WERI-Rb-1 (cell line): Measurements from ENCODE around the gene DOCK10.

ENCODE experiments used
- DNase-seq: peaks from one replicate; pipeline ENCODE4 v3.0.0-alpha.2; 2020
- H3K27ac ChIP-seq: fragments of 250-450 bp; sonication (Bioruptor Pico); 2 replicates; pipeline ENCODE4 v1.5.1; 2020; ENCODE audit warnings: mild to moderate bottlenecking, moderate library complexity
- H3K27me3 ChIP-seq: fragments of 250-450 bp; sonication (Bioruptor Pico); 2 replicates; pipeline ENCODE4 v1.5.1; 2021; ENCODE audit warnings: mild to moderate bottlenecking, low read depth, moderate library complexity; ENCODE audit not compliant: insufficient read depth, severe bottlenecking
- H3K36me3 ChIP-seq: fragments of 250-450 bp; sonication (Bioruptor Pico); 2 replicates; pipeline ENCODE4 v1.5.1; 2020; ENCODE audit warnings: mild to moderate bottlenecking, moderate library complexity
- H3K4me3 ChIP-seq: 2 replicates; pipeline ENCODE4 v1.5.1; 2011; ENCODE audit warnings: low read depth, mild to moderate bottlenecking, control low read depth, low read length
- H3K9me3 ChIP-seq: fragments of 250-450 bp; sonication (Bioruptor Pico); 2 replicates; pipeline ENCODE4 v1.5.1; 2021; ENCODE audit warnings: mild to moderate bottlenecking, moderate library complexity; ENCODE audit not compliant: severe bottlenecking
- TF ChIP-seq, protein P1 (sequence below): IDR thresholded peaks from 2 replicates; pipeline ENCODE4 v1.5.1; 2011; ENCODE audit warnings: low read depth, mild to moderate bottlenecking, control low read depth, inconsistent platforms, low read length

Gene DOCK10

DNA sequence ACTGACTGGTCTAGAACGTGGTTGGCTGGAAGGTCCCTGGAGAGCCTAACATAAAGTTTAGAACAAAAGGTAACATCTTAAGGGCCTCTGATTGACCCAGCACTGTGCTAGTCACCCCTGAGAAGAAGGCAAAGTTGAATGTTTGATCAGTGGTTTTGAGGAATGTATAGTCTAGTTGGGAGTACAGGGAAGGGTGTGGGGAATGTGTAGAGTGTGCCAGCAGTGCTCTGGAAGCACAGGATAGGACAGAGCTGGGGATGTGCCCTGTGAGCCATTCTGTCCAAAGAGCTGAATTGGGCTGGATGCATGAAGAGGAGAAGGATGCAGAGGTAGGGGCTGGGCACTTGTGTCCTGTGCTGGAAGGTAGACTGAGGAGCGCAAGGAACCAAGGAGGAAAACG, 41.0 kb upstream of the DOCK10 start:
- Histone ChIP-seq H3K36me3 (no peaks in the 10 kb centered on the region), H3K4me3 (no peak overlapping the region), H3K27me3 (no peaks in the 10 kb centered on the region), H3K9me3 (no peaks in the 10 kb centered on the region), H3K27ac (no peak overlapping the region)
- no peak for DNase-seq
- TF ChIP-seq, protein P1, sequence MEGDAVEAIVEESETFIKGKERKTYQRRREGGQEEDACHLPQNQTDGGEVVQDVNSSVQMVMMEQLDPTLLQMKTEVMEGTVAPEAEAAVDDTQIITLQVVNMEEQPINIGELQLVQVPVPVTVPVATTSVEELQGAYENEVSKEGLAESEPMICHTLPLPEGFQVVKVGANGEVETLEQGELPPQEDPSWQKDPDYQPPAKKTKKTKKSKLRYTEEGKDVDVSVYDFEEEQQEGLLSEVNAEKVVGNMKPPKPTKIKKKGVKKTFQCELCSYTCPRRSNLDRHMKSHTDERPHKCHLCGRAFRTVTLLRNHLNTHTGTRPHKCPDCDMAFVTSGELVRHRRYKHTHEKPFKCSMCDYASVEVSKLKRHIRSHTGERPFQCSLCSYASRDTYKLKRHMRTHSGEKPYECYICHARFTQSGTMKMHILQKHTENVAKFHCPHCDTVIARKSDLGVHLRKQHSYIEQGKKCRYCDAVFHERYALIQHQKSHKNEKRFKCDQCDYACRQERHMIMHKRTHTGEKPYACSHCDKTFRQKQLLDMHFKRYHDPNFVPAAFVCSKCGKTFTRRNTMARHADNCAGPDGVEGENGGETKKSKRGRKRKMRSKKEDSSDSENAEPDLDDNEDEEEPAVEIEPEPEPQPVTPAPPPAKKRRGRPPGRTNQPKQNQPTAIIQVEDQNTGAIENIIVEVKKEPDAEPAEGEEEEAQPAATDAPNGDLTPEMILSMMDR = no peak

- no peak overlapping the region for H3K4me3 ChIP-seq
- no peak overlapping the region for H3K27ac ChIP-seq
- no peaks in the 10 kb centered on the region for H3K27me3 ChIP-seq
- no peak for DNase-seq
- no peaks in the 10 kb centered on the region for H3K36me3 ChIP-seq
- TF ChIP-seq, protein P1 = no peak
- no peaks in the 10 kb centered on the region for H3K9me3 ChIP-seq
Observed at GRCh38 chr2:225076125-225076524, 33.9 kb upstream of the DOCK10 start.

- no peaks in the 10 kb centered on the region for H3K9me3 ChIP-seq
- H3K27me3 ChIP-seq = no peaks in the 10 kb centered on the region
- no peak overlapping the region for H3K4me3 ChIP-seq
- DNase-seq = no peak
- TF ChIP-seq, protein P1 = no peak
- no peak overlapping the region for H3K27ac ChIP-seq
- H3K36me3 ChIP-seq = no peaks in the 10 kb centered on the region
Observed at GRCh38 chr2:225074919-225075681, 32.8 kb upstream of the DOCK10 start.

GRCh38 chr2:225074366-225074765, 32.1 kb upstream of the DOCK10 start:
- Histone ChIP-seq H3K27ac (no peak overlapping the region), H3K4me3 (no peak overlapping the region), H3K27me3 (no peaks in the 10 kb centered on the region), H3K36me3 (no peaks in the 10 kb centered on the region), H3K9me3 (no peaks in the 10 kb centered on the region)
- TF ChIP-seq, protein P1 = no peak
- DNase-seq = no peak

GRCh38 chr2:225073198-225073597, 30.9 kb upstream of the DOCK10 start:
- Histone ChIP-seq H3K27ac (no peak overlapping the region), H3K9me3 (no peaks in the 10 kb centered on the region), H3K4me3 (no peak overlapping the region), H3K27me3 (no peaks in the 10 kb centered on the region), H3K36me3 (no peaks in the 10 kb centered on the region)
- TF ChIP-seq, protein P1 = no peak
- DNase-seq = no peak

DNA sequence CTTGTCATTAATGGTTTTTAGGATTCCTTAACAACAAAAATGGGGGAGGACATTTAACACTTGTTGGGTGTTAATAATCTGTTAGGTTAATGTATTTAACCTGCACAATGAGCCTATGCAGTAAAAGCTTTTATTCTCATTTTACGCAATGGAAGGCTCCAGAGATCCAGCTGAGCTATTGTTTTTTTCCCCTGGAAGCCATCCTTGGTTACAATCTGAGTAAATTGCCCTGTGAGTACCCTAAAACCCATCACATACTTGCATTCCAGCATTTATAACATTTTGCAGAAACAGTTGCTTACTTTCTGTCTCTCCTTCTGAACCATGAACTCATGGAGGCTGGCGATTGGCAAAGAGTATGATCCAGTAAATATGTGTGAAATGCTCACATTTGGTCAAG, 30.2 kb upstream of the DOCK10 start:
- peaks cover 5% of the 10 kb centered on the region for H3K9me3 ChIP-seq
- no peaks in the 10 kb centered on the region for H3K36me3 ChIP-seq
- H3K27ac ChIP-seq = no peak overlapping the region
- no peaks in the 10 kb centered on the region for H3K27me3 ChIP-seq
- TF ChIP-seq, protein P1 = no peak
- DNase-seq = no peak
- no peak overlapping the region for H3K4me3 ChIP-seq
